SK-N-SH treated with all-trans-retinoic acid at 6 μM for 48 hours (cell line): ENCODE measurements around the gene SAP30L.

Experiments
- ARNTL ChIP-seq: fragments of 450-650 bp; formaldehyde crosslinking; IDR thresholded peaks from 2 replicates; pipeline ENCODE4 v1.5.0; 2020; ENCODE audit warnings: low read depth, mild to moderate bottlenecking, moderate library complexity, borderline replicate concordance
- BACH2 ChIP-seq: fragments of 250-450 bp; sonication (Bioruptor Pico); IDR thresholded peaks from 2 replicates; pipeline ENCODE4 v1.9.0; 2021; ENCODE audit warnings: mild to moderate bottlenecking, borderline replicate concordance
- CSDC2 ChIP-seq: fragments of 250-450 bp; sonication (Bioruptor Pico); IDR thresholded peaks from 2 replicates; pipeline ENCODE4 v1.5.0; 2020; ENCODE audit warnings: mild to moderate bottlenecking, moderate library complexity
- OSR1 ChIP-seq: fragments of 250-450 bp; sonication (Bioruptor Pico); IDR thresholded peaks from 2 replicates; pipeline ENCODE4 v1.8.0; 2022; ENCODE audit warnings: moderate library complexity, mild to moderate bottlenecking, inconsistent platforms
- RARB ChIP-seq: fragments of 250-450 bp; sonication (Bioruptor Pico); IDR thresholded peaks from 2 replicates; pipeline ENCODE4 v1.8.0; 2021; ENCODE audit warnings: mild to moderate bottlenecking, moderate library complexity
- TCF4 ChIP-seq: fragments of 250-450 bp; sonication (Bioruptor Pico); IDR thresholded peaks from 2 replicates; pipeline ENCODE4 v1.8.0; 2021; ENCODE audit warnings: mild to moderate bottlenecking, moderate library complexity, borderline replicate concordance
- ZC3H10 ChIP-seq: fragments of 250-450 bp; sonication (Bioruptor Pico); IDR thresholded peaks from 2 replicates; pipeline ENCODE4 v1.5.1; 2021; ENCODE audit warnings: mild to moderate bottlenecking, moderate library complexity
- ZFP30 ChIP-seq: fragments of 450-650 bp; formaldehyde crosslinking; IDR thresholded peaks from 2 replicates; pipeline ENCODE4 v1.5.0; 2022; ENCODE audit warnings: mild to moderate bottlenecking, moderate library complexity
- ZNF70 ChIP-seq: fragments of 450-650 bp; formaldehyde crosslinking; IDR thresholded peaks from 2 replicates; pipeline ENCODE4 v1.5.0; 2020; ENCODE audit warnings: mild to moderate bottlenecking, moderate library complexity
- ZNF8 ChIP-seq: fragments of 450-650 bp; formaldehyde crosslinking; IDR thresholded peaks from 2 replicates; pipeline ENCODE4 v1.5.0; 2020; ENCODE audit warnings: mild to moderate bottlenecking, moderate library complexity
- TF ChIP-seq, protein P1 (sequence below): fragments of 250-450 bp; sonication (Bioruptor Pico); IDR thresholded peaks from 2 replicates; pipeline ENCODE4 v1.8.0; 2020; ENCODE audit warnings: mild to moderate bottlenecking, moderate library complexity, borderline replicate concordance
- TF ChIP-seq, protein P2 (sequence below): fragments of 250-450 bp; sonication (Bioruptor Pico); IDR thresholded peaks from 2 replicates; pipeline ENCODE4 v1.5.0; 2020; ENCODE audit warnings: mild to moderate bottlenecking, moderate library complexity

DNA sequence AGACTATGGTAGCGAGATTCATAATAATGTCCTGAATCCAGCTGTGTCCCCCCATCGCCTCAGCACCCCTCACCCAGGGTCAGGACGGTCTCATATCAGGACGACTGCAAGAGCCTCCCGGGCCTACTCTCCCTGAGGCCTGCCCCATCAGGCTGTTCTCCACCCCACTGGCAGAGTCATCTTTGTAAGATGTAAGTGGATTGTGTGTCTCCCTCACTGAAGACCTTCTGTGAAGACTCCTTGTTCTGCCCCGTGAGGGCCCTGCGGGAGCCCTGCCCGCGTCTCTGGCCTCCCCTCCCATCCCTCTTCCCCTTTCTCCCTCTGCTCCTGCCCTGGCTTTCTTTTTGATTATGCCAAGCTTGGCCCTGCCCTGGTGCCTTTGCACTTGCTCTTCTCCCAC, 43.9 kb upstream of the SAP30L start:
- TF ChIP-seq ZNF8 (CRISPR knock-in tag) = no peak
- no peak for TF ChIP-seq CSDC2 (CRISPR knock-in tag)
- no peak for TF ChIP-seq BACH2 (CRISPR knock-in tag)
- no peak for TF ChIP-seq ZFP30 (CRISPR knock-in tag)
- TF ChIP-seq ARNTL (CRISPR knock-in tag) = no peak
- TF ChIP-seq, protein P1, sequence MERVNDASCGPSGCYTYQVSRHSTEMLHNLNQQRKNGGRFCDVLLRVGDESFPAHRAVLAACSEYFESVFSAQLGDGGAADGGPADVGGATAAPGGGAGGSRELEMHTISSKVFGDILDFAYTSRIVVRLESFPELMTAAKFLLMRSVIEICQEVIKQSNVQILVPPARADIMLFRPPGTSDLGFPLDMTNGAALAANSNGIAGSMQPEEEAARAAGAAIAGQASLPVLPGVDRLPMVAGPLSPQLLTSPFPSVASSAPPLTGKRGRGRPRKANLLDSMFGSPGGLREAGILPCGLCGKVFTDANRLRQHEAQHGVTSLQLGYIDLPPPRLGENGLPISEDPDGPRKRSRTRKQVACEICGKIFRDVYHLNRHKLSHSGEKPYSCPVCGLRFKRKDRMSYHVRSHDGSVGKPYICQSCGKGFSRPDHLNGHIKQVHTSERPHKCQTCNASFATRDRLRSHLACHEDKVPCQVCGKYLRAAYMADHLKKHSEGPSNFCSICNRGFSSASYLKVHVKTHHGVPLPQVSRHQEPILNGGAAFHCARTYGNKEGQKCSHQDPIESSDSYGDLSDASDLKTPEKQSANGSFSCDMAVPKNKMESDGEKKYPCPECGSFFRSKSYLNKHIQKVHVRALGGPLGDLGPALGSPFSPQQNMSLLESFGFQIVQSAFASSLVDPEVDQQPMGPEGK (CRISPR knock-in tag) = no peak
- TF ChIP-seq OSR1 = no peak
- TF ChIP-seq ZNF70 (CRISPR knock-in tag) = no peak
- TF ChIP-seq ZC3H10 (CRISPR knock-in tag) = no peak
- TF ChIP-seq, protein P2, sequence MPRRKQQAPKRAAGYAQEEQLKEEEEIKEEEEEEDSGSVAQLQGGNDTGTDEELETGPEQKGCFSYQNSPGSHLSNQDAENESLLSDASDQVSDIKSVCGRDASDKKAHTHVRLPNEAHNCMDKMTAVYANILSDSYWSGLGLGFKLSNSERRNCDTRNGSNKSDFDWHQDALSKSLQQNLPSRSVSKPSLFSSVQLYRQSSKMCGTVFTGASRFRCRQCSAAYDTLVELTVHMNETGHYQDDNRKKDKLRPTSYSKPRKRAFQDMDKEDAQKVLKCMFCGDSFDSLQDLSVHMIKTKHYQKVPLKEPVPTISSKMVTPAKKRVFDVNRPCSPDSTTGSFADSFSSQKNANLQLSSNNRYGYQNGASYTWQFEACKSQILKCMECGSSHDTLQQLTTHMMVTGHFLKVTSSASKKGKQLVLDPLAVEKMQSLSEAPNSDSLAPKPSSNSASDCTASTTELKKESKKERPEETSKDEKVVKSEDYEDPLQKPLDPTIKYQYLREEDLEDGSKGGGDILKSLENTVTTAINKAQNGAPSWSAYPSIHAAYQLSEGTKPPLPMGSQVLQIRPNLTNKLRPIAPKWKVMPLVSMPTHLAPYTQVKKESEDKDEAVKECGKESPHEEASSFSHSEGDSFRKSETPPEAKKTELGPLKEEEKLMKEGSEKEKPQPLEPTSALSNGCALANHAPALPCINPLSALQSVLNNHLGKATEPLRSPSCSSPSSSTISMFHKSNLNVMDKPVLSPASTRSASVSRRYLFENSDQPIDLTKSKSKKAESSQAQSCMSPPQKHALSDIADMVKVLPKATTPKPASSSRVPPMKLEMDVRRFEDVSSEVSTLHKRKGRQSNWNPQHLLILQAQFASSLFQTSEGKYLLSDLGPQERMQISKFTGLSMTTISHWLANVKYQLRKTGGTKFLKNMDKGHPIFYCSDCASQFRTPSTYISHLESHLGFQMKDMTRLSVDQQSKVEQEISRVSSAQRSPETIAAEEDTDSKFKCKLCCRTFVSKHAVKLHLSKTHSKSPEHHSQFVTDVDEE (CRISPR knock-in tag) = no peak
- no peak for TF ChIP-seq RARB (CRISPR knock-in tag)
- TF ChIP-seq TCF4 (CRISPR knock-in tag) = no peak
